Measurements from ENCODE around the gene BCKDK.

BCKDK gene

GRCh38 chr16:31128711-31129567 lies 20.8 kb downstream of the BCKDK start:
- DNase-seq (ENCODE audit: low read depth in 2 of 2) = no peak
- H3K4me3 ChIP-seq (replicated peaks in 1 of 2; ENCODE audit: low read depth in 2 of 2, low read length in 2 of 2) = no peak overlapping the region
- TF ChIP-seq CTCF (IDR thresholded peaks at IDR 0.05; ENCODE audit: low read depth, low read length) = no peak

- peak in 1 of 2 donors; percentile 35 for DNase-seq (ENCODE audit: low read depth in 2 of 2)
- no peak for TF ChIP-seq CTCF (IDR thresholded peaks at IDR 0.05; ENCODE audit: low read depth, low read length)
- H3K4me3 ChIP-seq (replicated peaks in 1 of 2; ENCODE audit: low read depth in 2 of 2, low read length in 2 of 2) = no peak overlapping the region
Observed at GRCh38 chr16:31129568-31130335, 21.6 kb downstream of the BCKDK start.

GRCh38 chr16:31130336-31130891 lies 22.2 kb downstream of the BCKDK start:
- no peak overlapping the region for H3K4me3 ChIP-seq (replicated peaks in 1 of 2; ENCODE audit: low read depth in 2 of 2, low read length in 2 of 2)
- TF ChIP-seq CTCF (IDR thresholded peaks at IDR 0.05; ENCODE audit: low read depth, low read length) = no peak
- no peak for DNase-seq (ENCODE audit: low read depth in 2 of 2)

GRCh38 chr16:31130899-31131298 lies 22.7 kb downstream of the BCKDK start:
- no peak overlapping the region for H3K4me3 ChIP-seq (replicated peaks in 1 of 2; ENCODE audit: low read depth in 2 of 2, low read length in 2 of 2)
- no peak for DNase-seq (ENCODE audit: low read depth in 2 of 2)
- TF ChIP-seq CTCF (IDR thresholded peaks at IDR 0.05; ENCODE audit: low read depth, low read length) = no peak

GRCh38 chr16:31131416-31131815 lies 23.2 kb downstream of the BCKDK start:
- H3K4me3 ChIP-seq (replicated peaks in 1 of 2; ENCODE audit: low read depth in 2 of 2, low read length in 2 of 2) = no peak overlapping the region
- no peak for TF ChIP-seq CTCF (IDR thresholded peaks at IDR 0.05; ENCODE audit: low read depth, low read length)
- DNase-seq (ENCODE audit: low read depth in 2 of 2) = no peak

- TF ChIP-seq CTCF (IDR thresholded peaks at IDR 0.05; ENCODE audit: low read depth, low read length) = no peak
- no peak for DNase-seq (ENCODE audit: low read depth in 2 of 2)
Observed at GRCh38 chr16:31131841-31132271, 23.7 kb downstream of the BCKDK start.

More at GRCh38 chr16:31131841-31132271, 23.7 kb downstream of the BCKDK start:
- no peak overlapping the region for H3K4me3 ChIP-seq (replicated peaks in 1 of 2; ENCODE audit: low read depth in 2 of 2, low read length in 2 of 2)

Data from cardiac fibroblast (primary cell).